H1 (cell line): ENCODE measurements around the gene IDE. TPM values are rescaled to one million over a fixed set of nuclear protein-coding genes. Genes with fewer than 3 reads are reported as not detected.

Experiments used
- GTF2F1 ChIP-seq: IDR thresholded peaks from 2 replicates; pipeline ENCODE4 v1.6.1; 2012; ENCODE audit warnings: low read depth, low read length, improper control_type of control experiment, borderline replicate concordance
- TEAD4 ChIP-seq: IDR thresholded peaks from 2 replicates; pipeline ENCODE4 v1.6.1; 2012; ENCODE audit warnings: low read depth, low read length, inconsistent platforms, mixed read lengths
- polyA plus RNA-seq, 7 experiments: library from polyadenylated mRNA; depleted of rRNA in 3 of 7; stranded (reverse) in 5 of 7; unstranded in 2 of 7; fragments of >200 nt in 5 of 7; fragments of 200-250 nt in 2 of 7; gene quantifications; 1 replicate in 5 of 7; 2 replicates in 1 of 7; 4 replicates in 1 of 7; pipeline versions ENCODE4 v1.2.1 to v1.2.3, GENCODE V29; 2011 to 2013; ENCODE audit warnings: missing spikeins in 2 of 7, mixed read lengths in 2 of 7
- total RNA-seq: library from RNA; stranded (reverse); fragmentation: NEBNext Ultra II Directional; extraction: Animal tissue kit (Norgen Biotek cat#: 25700); gene quantifications from 2 replicates; pipeline ENCODE4 v1.2.1, GENCODE V29; 2021

Gene IDE
- total and polyA plus RNA-seq, 2 of the 8 experiments (the other 6 are each of a cell fraction or from before 2014, with no cell fraction given): 12.7 to 52.7 TPM

DNA sequence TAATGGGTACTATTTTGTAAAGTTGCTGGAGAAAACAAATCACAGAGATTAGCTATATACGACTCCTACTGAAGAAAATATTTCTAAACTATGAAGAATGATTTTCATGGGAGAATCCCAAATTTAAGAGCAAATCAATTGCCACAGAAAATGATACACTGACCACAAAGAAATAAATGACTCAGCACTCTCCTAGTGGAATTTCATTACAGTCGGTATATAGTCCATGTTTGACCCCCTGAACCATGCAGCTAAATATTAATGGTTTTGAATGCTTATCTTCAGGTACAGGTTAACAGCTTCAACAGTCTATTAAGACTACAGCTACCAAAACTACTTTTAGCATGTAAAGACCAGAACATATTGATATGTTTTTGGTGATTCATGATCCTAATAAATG is 65.0 kb downstream of the IDE start (continued):
- TF ChIP-seq TEAD4 (no peak), GTF2F1 (no peak)
- TF ChIP-seq, all 59 proteins: peak for 0
